Colonic mucosa (tissue), 4 donors: ENCODE results near the gene PRKAG2. TPM values are rescaled to one million over a fixed set of nuclear protein-coding genes. Genes with fewer than 3 reads are reported as not detected.
"Not testable (repeated sequence)": the region's sequence is repeated elsewhere in the genome, so short reads cannot be mapped to it uniquely, and the experiment has no call there.

ENCODE experiments used
- DNase-seq: peaks from one replicate; pipeline ENCODE4 v3.0.0-alpha.2; 2020
- H3K27ac ChIP-seq: fragments of 200-600 bp; one replicate; pipeline ENCODE4 v1.8.0; 2021
- H3K27me3 ChIP-seq: fragments of 200-600 bp; one replicate; pipeline ENCODE4 v1.8.0; 2021
- H3K36me3 ChIP-seq: fragments of 200-600 bp; one replicate; pipeline ENCODE4 v1.8.0; 2021
- H3K4me1 ChIP-seq: fragments of 200-600 bp; one replicate; pipeline ENCODE4 v1.8.0; 2021; ENCODE audit warnings: mild to moderate bottlenecking
- H3K4me3 ChIP-seq: fragments of 200-600 bp; one replicate; pipeline ENCODE4 v1.8.0; 2021
- H3K9ac ChIP-seq, 2 donors: one replicate each; pipeline ENCODE4 v1.7.0; 2013; ENCODE audit warnings: control low read depth in 2 of 2, low read depth in 2 of 2, low read length in 2 of 2
- H3K9me3 ChIP-seq: fragments of 200-600 bp; one replicate; pipeline ENCODE4 v1.8.0; 2021
- intact Hi-C: fragments of 100-400 bp; cut with DNase I; formaldehyde crosslinking; loops from one replicate; pipeline ENCODE4 v1.14.1; 2022
- total RNA-seq, 2 donors: library from RNA; stranded (reverse); fragmentation: NEBNext Ultra II Directional in 1 of 2; extraction: Animal tissue kit (Norgen Biotek cat#: 25700) in 1 of 2; gene quantifications; one replicate each; pipeline ENCODE4 v1.2.1, GENCODE V29; 2021
- TF ChIP-seq, protein P1 (sequence below): fragments of 200-600 bp; IDR thresholded peaks from one replicate; pipeline ENCODE4 v1.8.0; 2022; ENCODE audit warnings: antibody characterized with exemption, mild to moderate bottlenecking
- donor health status: healthy.
- donor health status: DM: no; HTN: no; CAD: no.
- donor health status: DM: no; HTN: no; CAD: no.

The PRKAG2 gene
- total RNA-seq, 2 donors from 2014 or later, result 36.3 to 42.0 TPM

DNA sequence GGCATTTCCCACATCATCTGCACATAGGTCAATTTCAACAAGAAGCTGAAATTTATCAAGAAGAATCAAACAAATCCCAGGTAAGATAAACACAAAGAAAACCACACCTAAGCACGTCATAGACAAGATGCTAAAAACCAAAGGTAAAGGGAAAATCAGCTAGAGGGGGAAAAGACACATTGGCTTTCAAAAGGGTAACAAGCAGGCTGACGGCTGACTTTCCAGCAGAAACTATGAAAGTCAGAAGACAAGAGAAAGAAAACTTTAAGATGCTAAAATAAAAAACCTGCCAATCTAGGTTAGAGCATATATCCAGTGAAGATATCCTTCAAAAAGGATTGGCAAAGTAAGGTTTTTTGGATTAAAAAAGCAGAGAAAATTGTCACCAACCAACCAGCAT is 297.3 kb downstream of the PRKAG2 start:
- H3K27me3 ChIP-seq, result no peaks in the 10 kb centered on the region
- no peaks in the 10 kb centered on the region for H3K36me3 ChIP-seq
- TF ChIP-seq, protein P1, sequence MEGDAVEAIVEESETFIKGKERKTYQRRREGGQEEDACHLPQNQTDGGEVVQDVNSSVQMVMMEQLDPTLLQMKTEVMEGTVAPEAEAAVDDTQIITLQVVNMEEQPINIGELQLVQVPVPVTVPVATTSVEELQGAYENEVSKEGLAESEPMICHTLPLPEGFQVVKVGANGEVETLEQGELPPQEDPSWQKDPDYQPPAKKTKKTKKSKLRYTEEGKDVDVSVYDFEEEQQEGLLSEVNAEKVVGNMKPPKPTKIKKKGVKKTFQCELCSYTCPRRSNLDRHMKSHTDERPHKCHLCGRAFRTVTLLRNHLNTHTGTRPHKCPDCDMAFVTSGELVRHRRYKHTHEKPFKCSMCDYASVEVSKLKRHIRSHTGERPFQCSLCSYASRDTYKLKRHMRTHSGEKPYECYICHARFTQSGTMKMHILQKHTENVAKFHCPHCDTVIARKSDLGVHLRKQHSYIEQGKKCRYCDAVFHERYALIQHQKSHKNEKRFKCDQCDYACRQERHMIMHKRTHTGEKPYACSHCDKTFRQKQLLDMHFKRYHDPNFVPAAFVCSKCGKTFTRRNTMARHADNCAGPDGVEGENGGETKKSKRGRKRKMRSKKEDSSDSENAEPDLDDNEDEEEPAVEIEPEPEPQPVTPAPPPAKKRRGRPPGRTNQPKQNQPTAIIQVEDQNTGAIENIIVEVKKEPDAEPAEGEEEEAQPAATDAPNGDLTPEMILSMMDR, result no peak
- no peak for DNase-seq
- H3K4me1 ChIP-seq, result no peaks in the 10 kb centered on the region
- H3K27ac ChIP-seq, result no peak overlapping the region
- H3K9ac ChIP-seq, result no peak overlapping the region
- no peaks in the 10 kb centered on the region for H3K9me3 ChIP-seq
- no peak overlapping the region for H3K4me3 ChIP-seq
- intact Hi-C loops, result no loop called here

DNA sequence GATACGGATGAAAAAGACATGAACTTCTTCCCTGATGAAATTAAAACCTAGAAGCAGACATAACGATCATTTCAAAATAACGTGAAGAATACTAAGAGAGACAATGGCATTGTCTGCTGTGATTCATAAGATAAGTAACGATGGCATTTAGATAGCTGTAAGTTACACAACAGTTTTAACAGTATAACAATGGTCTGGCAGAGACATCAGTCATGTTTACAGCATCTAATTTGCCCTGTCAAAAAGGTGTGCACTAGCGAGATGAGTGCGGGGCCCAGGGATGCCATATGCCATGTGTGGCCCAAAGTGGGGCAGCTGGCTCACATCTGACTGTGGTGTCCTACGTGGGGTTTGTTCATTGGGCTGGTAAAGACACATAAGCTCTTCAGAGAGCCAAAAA is 301.5 kb downstream of the PRKAG2 start:
- intact Hi-C loops, result no loop called here
- DNase-seq, result no peak
- H3K9ac ChIP-seq, result no peak overlapping the region
- H3K36me3 ChIP-seq, result no peaks in the 10 kb centered on the region
- TF ChIP-seq, protein P1, result no peak
- H3K27ac ChIP-seq, result no peak overlapping the region
- H3K4me1 ChIP-seq, result no peaks in the 10 kb centered on the region
- H3K4me3 ChIP-seq, result no peak overlapping the region
- H3K9me3 ChIP-seq, result no peaks in the 10 kb centered on the region
- H3K27me3 ChIP-seq, result no peaks in the 10 kb centered on the region

DNA sequence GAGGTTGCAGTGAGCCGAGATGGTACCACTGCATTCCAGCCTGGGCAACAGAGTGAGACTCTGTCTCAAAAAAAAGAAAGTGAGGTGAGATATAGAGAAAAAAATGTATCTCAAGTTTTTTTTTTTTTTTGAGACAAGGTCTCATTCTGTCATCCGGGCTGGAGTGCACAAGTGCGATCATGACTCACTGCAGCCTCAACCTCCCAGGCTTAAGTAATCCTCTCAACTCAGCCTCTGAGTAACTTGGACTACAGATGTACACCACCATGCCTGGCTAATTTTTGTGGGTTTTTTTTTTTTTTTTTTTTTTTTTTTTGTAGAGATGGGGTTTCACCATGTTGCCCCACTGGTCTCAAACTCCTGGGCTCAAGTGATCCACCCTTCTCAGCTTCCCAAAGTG is 303.9 kb downstream of the PRKAG2 start:
- intact Hi-C loops, H3K9ac ChIP-seq: not testable (repeated sequence)

DNA sequence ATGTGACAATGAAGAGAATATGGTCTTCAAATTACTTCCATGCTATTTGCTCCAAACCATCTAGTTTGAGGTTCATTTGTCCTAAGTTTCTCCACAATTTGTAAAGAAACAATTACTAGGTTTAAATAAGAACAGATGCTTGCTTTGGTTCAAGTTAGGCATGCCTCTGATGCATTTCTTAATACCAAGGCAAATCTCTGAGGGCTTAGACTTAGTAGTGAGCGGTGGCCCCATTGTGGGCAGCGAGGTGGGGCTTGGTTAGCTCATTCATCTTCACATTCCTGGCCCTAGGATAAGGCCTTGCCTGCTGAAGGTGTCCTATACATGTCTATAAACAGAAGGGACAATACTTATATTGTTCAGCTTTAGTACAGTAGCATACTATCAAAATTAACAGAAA is 304.8 kb downstream of the PRKAG2 start:
- Histone ChIP-seq H3K9me3 (no peaks in the 10 kb centered on the region), H3K27ac (no peak overlapping the region), H3K4me3 (no peak overlapping the region), H3K4me1 (no peaks in the 10 kb centered on the region), H3K36me3 (no peaks in the 10 kb centered on the region), H3K27me3 (no peaks in the 10 kb centered on the region), H3K9ac (no peak overlapping the region)
- intact Hi-C loops, result no loop called here
- DNase-seq, result no peak
- TF ChIP-seq, protein P1, result no peak

More for the DNA sequence above, 303.9 kb downstream of the PRKAG2 start:
- not testable (repeated sequence) for H3K9me3 ChIP-seq, H3K27me3 ChIP-seq, H3K27ac ChIP-seq, H3K4me3 ChIP-seq, H3K4me1 ChIP-seq, H3K36me3 ChIP-seq, DNase-seq

DNA sequence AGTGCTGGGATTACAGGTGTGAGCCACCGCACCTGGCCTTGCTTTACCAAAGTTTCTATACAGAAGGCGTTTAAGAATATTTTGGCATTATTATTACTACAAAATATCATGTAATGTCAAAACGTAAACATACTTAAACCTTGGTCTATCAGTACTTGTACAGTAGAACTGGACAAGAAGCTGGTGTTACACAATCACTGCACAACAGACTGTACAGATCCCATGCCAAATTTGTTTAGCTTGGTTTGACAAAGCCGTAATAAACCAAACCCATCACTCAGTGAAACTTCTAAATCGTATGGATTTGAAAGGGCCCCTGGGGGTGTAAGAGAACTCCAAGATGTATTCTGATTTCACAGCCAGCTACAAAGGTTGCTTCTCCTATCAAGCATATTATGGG is 305.4 kb downstream of the PRKAG2 start:
- Histone ChIP-seq H3K36me3 (no peaks in the 10 kb centered on the region), H3K4me3 (no peak overlapping the region), H3K9me3 (no peaks in the 10 kb centered on the region), H3K27me3 (no peaks in the 10 kb centered on the region), H3K9ac (no peak overlapping the region), H3K4me1 (no peaks in the 10 kb centered on the region), H3K27ac (no peak overlapping the region)
- intact Hi-C loops, result no loop called here
- TF ChIP-seq, protein P1, result no peak
- no peak for DNase-seq

DNA sequence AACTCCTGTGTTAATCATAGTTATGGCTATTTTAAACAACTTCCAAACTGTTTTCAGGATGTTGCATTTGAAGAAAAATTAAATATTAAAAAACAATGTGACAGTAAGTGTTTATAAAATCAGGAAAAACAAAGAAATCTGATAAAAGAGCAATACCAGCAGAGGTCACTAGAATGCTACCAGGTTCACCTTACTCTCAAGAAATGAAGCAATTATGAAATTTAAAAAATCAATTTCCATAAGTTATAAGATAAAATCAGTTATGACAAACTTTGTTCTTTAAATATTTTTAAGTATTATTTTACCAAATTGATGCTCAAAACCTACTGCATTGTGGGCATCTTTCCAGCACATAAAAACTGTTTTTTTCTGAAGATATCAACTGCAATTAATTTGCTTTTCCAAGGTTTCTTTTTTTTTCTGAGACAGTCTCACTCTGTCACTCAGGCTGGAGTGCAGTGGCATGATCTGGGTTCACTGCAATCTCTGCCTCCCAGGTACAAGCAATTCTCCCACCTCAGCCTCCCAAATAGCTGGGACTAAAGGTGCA is 306.5 kb downstream of the PRKAG2 start:
- Histone ChIP-seq H3K9me3 (no peaks in the 10 kb centered on the region), H3K27ac (no peak overlapping the region), H3K36me3 (no peaks in the 10 kb centered on the region), H3K4me3 (no peak overlapping the region), H3K4me1 (no peaks in the 10 kb centered on the region), H3K27me3 (no peaks in the 10 kb centered on the region), H3K9ac (no peak overlapping the region)
- DNase-seq, result no peak
- TF ChIP-seq, protein P1, result peak; percentile 24
- intact Hi-C loops, result no loop called here
